Effector memory CD8-positive, alpha-beta T cell (primary cell): Measurements from ENCODE around the gene GLYATL2.

Experiments
- ATAC-seq: fragments of 150-1000 bp; cut with Tn5 transposase; replicated peaks from 2 replicates; pipeline ENCODE4 v1.10.0; 2021; ENCODE audit warnings: mild to moderate bottlenecking, moderate library complexity
- DNase-seq, 3 experiments: peaks; one replicate each; pipeline ENCODE4 v3.0.0; 2021
- H3K27ac Mint-ChIP-seq, 2 donors: one replicate each; pipeline ENCODE4 v1.8.0; 2022; ENCODE audit warnings: mild to moderate bottlenecking in 2 of 2, mixed read lengths in 2 of 2, moderate library complexity in 2 of 2
- H3K27me3 Mint-ChIP-seq, 2 donors: one replicate each; pipeline ENCODE4 v1.8.0; 2022; ENCODE audit warnings: mixed read lengths in 2 of 2
- H3K36me3 Mint-ChIP-seq: one replicate; pipeline ENCODE4 v1.8.0; 2022; ENCODE audit warnings: mild to moderate bottlenecking, moderate library complexity, mixed read lengths; ENCODE audit not compliant: insufficient read depth
- H3K4me1 Mint-ChIP-seq, 2 donors: one replicate each; pipeline ENCODE4 v1.8.0; 2022; ENCODE audit warnings: low read depth in 2 of 2, mixed read lengths in 2 of 2
- H3K4me3 Mint-ChIP-seq, 2 donors: one replicate each; pipeline ENCODE4 v1.8.0; 2022; ENCODE audit warnings: mild to moderate bottlenecking in 2 of 2, mixed read lengths in 2 of 2, moderate library complexity in 2 of 2
- H3K9me3 Mint-ChIP-seq, 2 donors: one replicate each; pipeline ENCODE4 v1.8.0; 2022; ENCODE audit warnings: mixed read lengths in 2 of 2
- total RNA-seq, 9 experiments: gene quantifications; one replicate each; lab custom pipeline; 2026; lab: John Stamatoyannopoulos, UW

GLYATL2 gene
- total RNA-seq: 0 to 0.18 (median 0) reads per million in 9 experiments

GRCh38 chr11:58844361-58845005 is at the start of gene GLYATL2:
Gene GLYATL2 (minus strand): TSS chr11:58844704. CDS start chr11:58839612, 5,092 bp downstream.
- ATAC-seq (no peak), DNase-seq (no peak)
- Mint-ChIP-seq H3K9me3 (no peaks in the 10 kb centered on the region), H3K4me3 (no peak within 1 kb of the TSS), H3K4me1 (no peaks in the 10 kb centered on the region), H3K36me3 (no peaks in the 10 kb centered on the region), H3K27ac (no peak within 1 kb of the TSS), H3K27me3 (peaks cover 0 to 18% of the 10 kb centered on the region in 2 donors)

- Mint-ChIP-seq H3K4me1 (no peaks in the 10 kb centered on the region), H3K9me3 (no peaks in the 10 kb centered on the region), H3K4me3 (no peak overlapping the region), H3K27me3 (peaks cover 30 to 46% of the 10 kb centered on the region in 2 donors), H3K36me3 (no peaks in the 10 kb centered on the region), H3K27ac (no peak overlapping the region)
- no peak for DNase-seq
- no peak for ATAC-seq
Observed at GRCh38 chr11:58893899-58894298, 49.4 kb upstream of the GLYATL2 start.

- Mint-ChIP-seq H3K36me3 (no peaks in the 10 kb centered on the region), H3K9me3 (peaks cover 0 to 4% of the 10 kb centered on the region in 2 donors), H3K27ac (no peak overlapping the region), H3K4me3 (no peak overlapping the region), H3K4me1 (no peaks in the 10 kb centered on the region), H3K27me3 (peaks cover 19 to 28% of the 10 kb centered on the region in 2 donors)
- DNase-seq (no peak), ATAC-seq (no peak)
Observed at GRCh38 chr11:58888579-58888978, 44.1 kb upstream of the GLYATL2 start.

- Mint-ChIP-seq H3K4me1 (no peaks in the 10 kb centered on the region), H3K36me3 (no peaks in the 10 kb centered on the region), H3K9me3 (peaks cover 0 to 8% of the 10 kb centered on the region in 2 donors), H3K27ac (no peak overlapping the region), H3K4me3 (no peak overlapping the region), H3K27me3 (peaks cover 25 to 26% of the 10 kb centered on the region in 2 donors)
- no peak for ATAC-seq
- DNase-seq: no peak
Observed at GRCh38 chr11:58887452-58887851, 42.9 kb upstream of the GLYATL2 start.

- Mint-ChIP-seq H3K4me3 (no peak overlapping the region), H3K9me3 (peaks cover 0 to 14% of the 10 kb centered on the region in 2 donors), H3K27ac (no peak overlapping the region), H3K36me3 (no peaks in the 10 kb centered on the region), H3K4me1 (no peaks in the 10 kb centered on the region), H3K27me3 (peaks cover 12 to 28% of the 10 kb centered on the region in 2 donors)
- ATAC-seq: no peak
- no peak for DNase-seq
Observed at GRCh38 chr11:58880625-58881024, 36.1 kb upstream of the GLYATL2 start.

- no peaks in the 10 kb centered on the region for H3K36me3 Mint-ChIP-seq
- peaks cover 0 to 16% of the 10 kb centered on the region in 2 donors for H3K9me3 Mint-ChIP-seq
- no peak overlapping the region for H3K4me3 Mint-ChIP-seq
- no peak overlapping the region for H3K27ac Mint-ChIP-seq
- no peaks in the 10 kb centered on the region for H3K4me1 Mint-ChIP-seq
- DNase-seq (no peak), ATAC-seq (no peak)
- H3K27me3 Mint-ChIP-seq: peaks cover 12 to 30% of the 10 kb centered on the region in 2 donors
Observed at GRCh38 chr11:58880166-58880565, 35.7 kb upstream of the GLYATL2 start.

GRCh38 chr11:58867556-58867955 is 23.1 kb upstream of the GLYATL2 start:
- Mint-ChIP-seq H3K9me3 (peaks cover 1% of the 10 kb centered on the region in 2 donors), H3K4me3 (no peak overlapping the region), H3K4me1 (no peaks in the 10 kb centered on the region), H3K36me3 (no peaks in the 10 kb centered on the region), H3K27me3 (peaks cover 16 to 26% of the 10 kb centered on the region in 2 donors), H3K27ac (no peak overlapping the region)
- DNase-seq (no peak), ATAC-seq (no peak)

GRCh38 chr11:58866788-58867187 is 22.3 kb upstream of the GLYATL2 start:
- ATAC-seq (no peak), DNase-seq (no peak)
- Mint-ChIP-seq H3K27me3 (peaks cover 24 to 29% of the 10 kb centered on the region in 2 donors), H3K36me3 (no peaks in the 10 kb centered on the region), H3K4me1 (no peaks in the 10 kb centered on the region), H3K9me3 (peaks cover 1 to 9% of the 10 kb centered on the region in 2 donors), H3K27ac (no peak overlapping the region), H3K4me3 (no peak overlapping the region)

- ATAC-seq: no peak
Observed at GRCh38 chr11:58864335-58864734, 19.8 kb upstream of the GLYATL2 start.

GRCh38 chr11:58863697-58864096 is 19.2 kb upstream of the GLYATL2 start:
- DNase-seq (no peak), ATAC-seq (no peak)
- H3K4me1 Mint-ChIP-seq: no peaks in the 10 kb centered on the region
- no peaks in the 10 kb centered on the region for H3K36me3 Mint-ChIP-seq
- peaks cover 1 to 11% of the 10 kb centered on the region in 2 donors for H3K9me3 Mint-ChIP-seq
- H3K4me3 Mint-ChIP-seq: no peak overlapping the region
- H3K27ac Mint-ChIP-seq: no peak overlapping the region
- peaks cover 32 to 37% of the 10 kb centered on the region in 2 donors for H3K27me3 Mint-ChIP-seq

More at GRCh38 chr11:58864335-58864734, 19.8 kb upstream of the GLYATL2 start:
- H3K27me3 Mint-ChIP-seq: peaks cover 32 to 33% of the 10 kb centered on the region in 2 donors
- H3K9me3 Mint-ChIP-seq: peaks cover 1 to 11% of the 10 kb centered on the region in 2 donors
- no peak overlapping the region for H3K4me3 Mint-ChIP-seq
- H3K36me3 Mint-ChIP-seq: no peaks in the 10 kb centered on the region
- no peak for DNase-seq
- no peak overlapping the region for H3K27ac Mint-ChIP-seq
- no peaks in the 10 kb centered on the region for H3K4me1 Mint-ChIP-seq

- no peak overlapping the region for H3K27ac Mint-ChIP-seq
- no peak overlapping the region for H3K4me3 Mint-ChIP-seq
- no peak for ATAC-seq
- H3K4me1 Mint-ChIP-seq: no peaks in the 10 kb centered on the region
- DNase-seq: no peak
- H3K36me3 Mint-ChIP-seq: no peaks in the 10 kb centered on the region
- H3K9me3 Mint-ChIP-seq: peaks cover 1 to 11% of the 10 kb centered on the region in 2 donors
- H3K27me3 Mint-ChIP-seq: peaks cover 32 to 37% of the 10 kb centered on the region in 2 donors
Observed at GRCh38 chr11:58861533-58861932, 17.0 kb upstream of the GLYATL2 start.

- Mint-ChIP-seq H3K27ac (no peak overlapping the region), H3K4me3 (no peak overlapping the region), H3K4me1 (no peaks in the 10 kb centered on the region), H3K36me3 (no peaks in the 10 kb centered on the region), H3K27me3 (peaks cover 3 to 14% of the 10 kb centered on the region in 2 donors), H3K9me3 (peaks cover 0 to 2% of the 10 kb centered on the region in 2 donors)
- DNase-seq (no peak), ATAC-seq (no peak)
Observed at GRCh38 chr11:58856806-58857205, 12.3 kb upstream of the GLYATL2 start.

- Mint-ChIP-seq H3K9me3 (no peaks in the 10 kb centered on the region), H3K27ac (no peak overlapping the region), H3K27me3 (peaks cover 0 to 18% of the 10 kb centered on the region in 2 donors), H3K36me3 (no peaks in the 10 kb centered on the region), H3K4me3 (no peak overlapping the region), H3K4me1 (no peaks in the 10 kb centered on the region)
- DNase-seq (no peak), ATAC-seq (no peak)
Observed at GRCh38 chr11:58845386-58845785, 882 bp upstream of the GLYATL2 start.

GRCh38 chr11:58837707-58838388 is 6.7 kb downstream of the GLYATL2 start:
- Mint-ChIP-seq H3K36me3 (no peaks in the 10 kb centered on the region), H3K9me3 (no peaks in the 10 kb centered on the region), H3K27ac (no peak overlapping the region), H3K27me3 (peaks cover 0 to 31% of the 10 kb centered on the region in 2 donors), H3K4me3 (no peak overlapping the region), H3K4me1 (no peaks in the 10 kb centered on the region)
- DNase-seq (no peak), ATAC-seq (no peak)
